Esophagus squamous epithelium (tissue), 4 donors: ENCODE results near the gene MAN2A2.

ENCODE experiments used
- POLR2A ChIP-seq, 4 donors: fragments of 450-650 bp; IDR thresholded peaks; one replicate each; pipeline ENCODE4 v1.6.1; 2017; ENCODE audit warnings: antibody characterized with exemption in 4 of 4, mild to moderate bottlenecking in 4 of 4, moderate library complexity in 3 of 4
- TF ChIP-seq, protein P1 (sequence below), 6 experiments: fragments of 450-650 bp in 4 of 6; fragments of 200-600 bp in 2 of 6; sonication (generic) in 2 of 6; IDR thresholded peaks; one replicate each; pipeline ENCODE4 v1.5.1; 2016 to 2019; ENCODE audit warnings: antibody characterized with exemption in 6 of 6, mild to moderate bottlenecking in 4 of 6, moderate library complexity in 4 of 6

DNA sequence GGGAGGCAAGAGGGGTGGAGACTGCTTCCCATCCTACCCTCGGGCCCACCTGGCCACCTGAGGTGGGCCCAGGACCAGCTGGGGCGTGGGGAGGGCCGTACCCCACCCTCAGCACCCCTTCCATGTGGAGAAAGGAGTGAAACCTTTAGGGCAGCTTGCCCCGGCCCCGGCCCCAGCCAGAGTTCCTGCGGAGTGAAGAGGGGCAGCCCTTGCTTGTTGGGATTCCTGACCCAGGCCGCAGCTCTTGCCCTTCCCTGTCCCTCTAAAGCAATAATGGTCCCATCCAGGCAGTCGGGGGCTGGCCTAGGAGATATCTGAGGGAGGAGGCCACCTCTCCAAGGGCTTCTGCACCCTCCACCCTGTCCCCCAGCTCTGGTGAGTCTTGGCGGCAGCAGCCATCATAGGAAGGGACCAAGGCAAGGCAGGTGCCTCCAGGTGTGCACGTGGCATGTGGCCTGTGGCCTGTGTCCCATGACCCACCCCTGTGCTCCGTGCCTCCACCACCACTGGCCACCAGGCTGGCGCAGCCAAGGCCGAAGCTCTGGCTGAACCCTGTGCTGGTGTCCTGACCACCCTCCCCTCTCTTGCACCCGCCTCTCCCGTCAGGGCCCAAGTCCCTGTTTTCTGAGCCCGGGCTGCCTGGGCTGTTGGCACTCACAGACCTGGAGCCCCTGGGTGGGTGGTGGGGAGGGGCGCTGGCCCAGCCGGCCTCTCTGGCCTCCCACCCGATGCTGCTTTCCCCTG, 21.0 kb upstream of the MAN2A2 start:
- TF ChIP-seq, protein P1, sequence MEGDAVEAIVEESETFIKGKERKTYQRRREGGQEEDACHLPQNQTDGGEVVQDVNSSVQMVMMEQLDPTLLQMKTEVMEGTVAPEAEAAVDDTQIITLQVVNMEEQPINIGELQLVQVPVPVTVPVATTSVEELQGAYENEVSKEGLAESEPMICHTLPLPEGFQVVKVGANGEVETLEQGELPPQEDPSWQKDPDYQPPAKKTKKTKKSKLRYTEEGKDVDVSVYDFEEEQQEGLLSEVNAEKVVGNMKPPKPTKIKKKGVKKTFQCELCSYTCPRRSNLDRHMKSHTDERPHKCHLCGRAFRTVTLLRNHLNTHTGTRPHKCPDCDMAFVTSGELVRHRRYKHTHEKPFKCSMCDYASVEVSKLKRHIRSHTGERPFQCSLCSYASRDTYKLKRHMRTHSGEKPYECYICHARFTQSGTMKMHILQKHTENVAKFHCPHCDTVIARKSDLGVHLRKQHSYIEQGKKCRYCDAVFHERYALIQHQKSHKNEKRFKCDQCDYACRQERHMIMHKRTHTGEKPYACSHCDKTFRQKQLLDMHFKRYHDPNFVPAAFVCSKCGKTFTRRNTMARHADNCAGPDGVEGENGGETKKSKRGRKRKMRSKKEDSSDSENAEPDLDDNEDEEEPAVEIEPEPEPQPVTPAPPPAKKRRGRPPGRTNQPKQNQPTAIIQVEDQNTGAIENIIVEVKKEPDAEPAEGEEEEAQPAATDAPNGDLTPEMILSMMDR (IDR thresholded peaks at IDR 0.05) = no peak
- no peak for TF ChIP-seq POLR2A (IDR thresholded peaks at IDR 0.05)
